ENCODE measurements around the gene PTPRJ.
"Not testable (repeated sequence)": the region's sequence is repeated elsewhere in the genome, so short reads cannot be mapped to it uniquely, and the experiment has no call there.

PTPRJ gene

DNA sequence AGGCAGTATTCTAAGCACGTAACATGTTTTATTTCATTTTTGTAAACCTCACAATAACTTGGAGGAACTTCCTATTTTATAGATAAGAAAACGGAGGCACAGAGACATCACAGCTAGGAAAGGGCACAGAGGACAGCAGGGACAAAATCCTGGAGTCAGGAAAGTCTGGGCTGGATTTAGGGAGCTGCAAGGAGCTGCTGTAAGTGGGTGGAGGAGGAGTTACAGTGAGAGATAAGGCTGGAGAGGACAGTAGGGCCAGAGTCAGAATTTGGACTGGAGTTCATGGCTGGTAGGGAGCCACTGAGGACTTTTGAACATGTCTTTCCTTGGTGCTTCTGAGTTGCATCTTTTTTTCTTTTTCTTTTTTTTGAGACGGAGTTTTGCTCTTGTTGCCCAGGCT, 32.2 kb upstream of the PTPRJ start:
- WGBS (ENCODE audit: insufficient coverage, insufficient read length), result no CpG with 5 or more reads among the region's 3 CpGs
- Histone ChIP-seq H3K27ac (ENCODE audit: low read length) (no peak overlapping the region), H3K27me3 (ENCODE audit: control insufficient read depth, insufficient read depth, low read length) (no peaks in the 10 kb centered on the region), H3K4me1 (ENCODE audit: control insufficient read depth, insufficient read depth, low read length) (no peaks in the 10 kb centered on the region; the same call in none of the 2 replicates), H3K9me3 (ENCODE audit: control insufficient read depth, insufficient read depth, low read length) (no peaks in the 10 kb centered on the region), H3K36me3 (ENCODE audit: control insufficient read depth, insufficient read depth, low read length) (no peaks in the 10 kb centered on the region), H3K4me3 (ENCODE audit: low read length) (no peak overlapping the region)
- no peak for DNase-seq (ENCODE audit: low read depth, low spot score)

DNA sequence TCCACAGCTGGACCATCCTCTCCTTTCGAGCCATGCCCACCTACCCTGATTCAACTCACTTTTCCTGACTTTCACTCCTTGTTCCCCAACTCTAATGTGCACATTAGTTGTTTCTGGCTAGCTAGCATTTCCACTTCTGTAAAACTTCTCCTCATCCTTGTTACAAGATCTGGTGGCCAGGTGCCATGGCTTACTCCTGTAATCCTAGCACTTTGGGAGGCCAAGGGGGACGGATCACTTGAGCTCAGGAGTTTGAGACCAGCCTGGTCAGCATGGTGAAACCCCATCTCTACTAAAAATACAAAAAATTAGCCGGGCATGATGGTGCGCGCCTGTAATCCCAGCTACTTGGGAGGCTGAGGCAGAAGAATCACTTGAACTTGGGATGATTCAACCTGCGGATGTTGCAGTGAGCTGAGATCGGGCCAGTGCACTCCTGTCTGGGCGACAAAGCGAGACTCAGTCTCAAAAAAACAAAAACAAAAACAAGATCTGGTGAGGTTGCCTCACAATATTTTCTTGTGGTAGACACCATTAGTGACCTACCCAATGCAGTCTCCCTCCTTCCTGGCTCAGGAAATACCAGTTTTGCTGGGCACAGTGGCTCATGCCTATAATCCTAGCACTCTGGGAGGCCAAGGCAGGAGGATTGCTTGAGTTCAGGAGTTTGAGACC, 31.2 kb upstream of the PTPRJ start:
- not testable (repeated sequence) for H3K4me1 ChIP-seq (ENCODE audit: control insufficient read depth, insufficient read depth, low read length); H3K27me3 ChIP-seq (ENCODE audit: control insufficient read depth, insufficient read depth, low read length); H3K9me3 ChIP-seq (ENCODE audit: control insufficient read depth, insufficient read depth, low read length); H3K36me3 ChIP-seq (ENCODE audit: control insufficient read depth, insufficient read depth, low read length); H3K4me3 ChIP-seq (ENCODE audit: low read length); DNase-seq (ENCODE audit: low read depth, low spot score); H3K27ac ChIP-seq (ENCODE audit: low read length)
- no CpG with 5 or more reads among the region's 9 CpGs for WGBS (ENCODE audit: insufficient coverage, insufficient read length)

DNA sequence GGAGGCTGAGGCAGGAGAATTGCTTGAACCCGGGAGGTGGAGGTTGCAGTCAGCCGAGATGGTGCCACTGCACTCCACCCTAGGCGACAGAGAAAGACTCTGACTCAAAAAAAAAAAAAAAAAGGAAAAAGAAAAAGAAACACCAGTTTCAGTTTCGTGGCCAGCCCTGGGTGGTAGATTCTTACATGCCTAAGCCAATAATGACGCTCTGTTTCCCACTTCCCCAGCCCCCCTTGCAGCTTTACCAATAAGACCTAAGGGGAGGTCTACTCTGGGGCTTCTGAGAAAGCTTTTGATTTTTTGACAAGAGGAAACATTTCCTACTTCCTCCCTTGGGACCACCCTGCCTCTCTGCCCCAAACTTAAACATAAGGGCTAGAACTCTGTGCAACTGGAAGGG, 30.0 kb upstream of the PTPRJ start:
- no peak for DNase-seq (ENCODE audit: low read depth, low spot score)
- Histone ChIP-seq H3K4me3 (ENCODE audit: low read length) (no peak overlapping the region), H3K27ac (ENCODE audit: low read length) (no peak overlapping the region), H3K27me3 (ENCODE audit: control insufficient read depth, insufficient read depth, low read length) (no peaks in the 10 kb centered on the region), H3K36me3 (ENCODE audit: control insufficient read depth, insufficient read depth, low read length) (no peaks in the 10 kb centered on the region), H3K4me1 (ENCODE audit: control insufficient read depth, insufficient read depth, low read length) (no peaks in the 10 kb centered on the region), H3K9me3 (ENCODE audit: control insufficient read depth, insufficient read depth, low read length) (no peaks in the 10 kb centered on the region)
- no CpG with 5 or more reads among the region's 5 CpGs for WGBS (ENCODE audit: insufficient coverage, insufficient read length)

DNA sequence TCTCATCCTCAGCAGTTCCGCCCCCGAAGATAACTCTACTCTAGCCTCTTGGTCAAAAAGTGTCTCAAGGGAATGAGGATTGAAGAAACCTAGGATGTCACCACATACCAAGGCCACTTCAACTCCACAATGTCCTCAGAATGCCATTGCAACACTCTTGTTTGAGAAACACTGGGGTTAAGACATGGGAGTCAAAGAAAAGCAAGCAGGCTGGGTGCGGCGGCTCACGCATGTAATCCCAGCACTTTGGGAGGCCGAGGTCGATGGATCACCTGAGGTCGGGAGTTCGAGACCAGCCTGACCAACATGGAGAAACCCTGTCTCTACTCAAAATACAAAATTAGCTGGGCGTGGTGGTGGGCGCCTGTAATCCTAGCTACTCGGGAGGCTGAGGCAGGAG, 28.9 kb upstream of the PTPRJ start:
- not testable (repeated sequence) for H3K36me3 ChIP-seq (ENCODE audit: control insufficient read depth, insufficient read depth, low read length); DNase-seq (ENCODE audit: low read depth, low spot score); H3K4me1 ChIP-seq (ENCODE audit: control insufficient read depth, insufficient read depth, low read length); H3K27me3 ChIP-seq (ENCODE audit: control insufficient read depth, insufficient read depth, low read length); H3K4me3 ChIP-seq (ENCODE audit: low read length); H3K9me3 ChIP-seq (ENCODE audit: control insufficient read depth, insufficient read depth, low read length); H3K27ac ChIP-seq (ENCODE audit: low read length)
- WGBS (ENCODE audit: insufficient coverage, insufficient read length), result no CpG with 5 or more reads among the region's 12 CpGs

DNA sequence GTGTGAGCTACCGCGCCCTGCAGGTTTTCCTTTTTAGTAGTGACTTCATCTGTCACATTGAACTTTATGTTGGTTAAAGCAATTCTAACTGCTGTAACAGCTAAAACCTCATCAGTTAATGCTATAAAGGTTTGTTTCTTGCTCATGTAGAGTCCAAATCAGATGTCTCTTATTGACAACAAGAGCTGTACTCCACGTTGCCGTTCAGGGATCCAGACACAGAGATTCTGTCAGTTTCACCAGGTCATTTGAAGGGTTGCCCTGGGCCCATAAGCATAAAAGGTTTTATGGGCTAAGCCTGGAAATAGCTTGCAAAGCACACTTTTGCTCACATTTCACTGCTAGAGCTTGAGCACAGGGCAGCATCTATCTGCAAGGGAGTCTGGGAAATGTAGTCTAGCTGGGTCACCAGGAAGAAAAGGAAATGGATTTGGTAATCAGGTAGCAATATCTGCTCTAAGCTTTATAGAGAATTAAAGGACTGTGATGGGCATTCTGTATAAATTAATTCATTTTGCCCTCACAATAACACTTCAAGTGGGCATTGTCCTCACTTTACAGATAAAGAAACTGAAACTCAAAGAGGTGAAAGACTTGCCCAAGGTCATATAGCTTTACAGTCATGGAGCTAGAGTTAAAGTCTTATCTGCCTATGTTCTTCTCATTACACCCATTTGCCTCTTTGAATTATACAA, 25.2 kb upstream of the PTPRJ start:
- DNase-seq (ENCODE audit: low read depth, low spot score), result no peak
- no peak overlapping the region for H3K27ac ChIP-seq (ENCODE audit: low read length)
- no peaks in the 10 kb centered on the region for H3K36me3 ChIP-seq (ENCODE audit: control insufficient read depth, insufficient read depth, low read length)
- H3K27me3 ChIP-seq (ENCODE audit: control insufficient read depth, insufficient read depth, low read length), result no peaks in the 10 kb centered on the region
- WGBS (ENCODE audit: insufficient coverage, insufficient read length), result no CpG with 5 or more reads among the region's 4 CpGs
- no peak overlapping the region for H3K4me3 ChIP-seq (ENCODE audit: low read length)
- no peaks in the 10 kb centered on the region for H3K9me3 ChIP-seq (ENCODE audit: control insufficient read depth, insufficient read depth, low read length)
- no peaks in the 10 kb centered on the region for H3K4me1 ChIP-seq (ENCODE audit: control insufficient read depth, insufficient read depth, low read length)

DNA sequence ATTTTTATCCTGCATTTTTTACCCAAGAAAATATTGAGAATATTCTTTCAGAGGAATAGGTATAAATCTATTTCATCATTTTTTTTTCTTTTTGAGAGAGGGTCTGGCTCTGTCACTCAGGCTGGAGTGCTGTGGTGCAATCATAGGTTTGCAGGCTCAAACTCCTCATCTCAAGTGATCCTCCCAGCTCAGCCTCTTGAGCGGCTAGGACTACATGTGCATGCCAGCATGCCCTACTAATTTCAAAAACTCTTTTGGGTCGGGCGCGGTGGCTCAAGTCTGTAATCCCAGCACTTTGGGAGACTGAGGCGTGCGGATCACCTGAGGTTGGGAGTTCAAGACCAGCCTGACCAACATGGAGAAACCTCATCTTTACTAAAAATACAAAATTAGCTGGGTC, 20.3 kb upstream of the PTPRJ start:
- H3K27ac ChIP-seq (ENCODE audit: low read length), result no peak overlapping the region
- H3K4me3 ChIP-seq (ENCODE audit: low read length), result no peak overlapping the region
- no peaks in the 10 kb centered on the region for H3K36me3 ChIP-seq (ENCODE audit: control insufficient read depth, insufficient read depth, low read length)
- DNase-seq (ENCODE audit: low read depth, low spot score), result no peak
- H3K4me1 ChIP-seq (ENCODE audit: control insufficient read depth, insufficient read depth, low read length), result no peaks in the 10 kb centered on the region
- no CpG with 5 or more reads among the region's 6 CpGs for WGBS (ENCODE audit: insufficient coverage, insufficient read length)
- no peaks in the 10 kb centered on the region; the same call in 1 of the 2 replicates for H3K9me3 ChIP-seq (ENCODE audit: control insufficient read depth, insufficient read depth, low read length)
- no peaks in the 10 kb centered on the region for H3K27me3 ChIP-seq (ENCODE audit: control insufficient read depth, insufficient read depth, low read length)

DNA sequence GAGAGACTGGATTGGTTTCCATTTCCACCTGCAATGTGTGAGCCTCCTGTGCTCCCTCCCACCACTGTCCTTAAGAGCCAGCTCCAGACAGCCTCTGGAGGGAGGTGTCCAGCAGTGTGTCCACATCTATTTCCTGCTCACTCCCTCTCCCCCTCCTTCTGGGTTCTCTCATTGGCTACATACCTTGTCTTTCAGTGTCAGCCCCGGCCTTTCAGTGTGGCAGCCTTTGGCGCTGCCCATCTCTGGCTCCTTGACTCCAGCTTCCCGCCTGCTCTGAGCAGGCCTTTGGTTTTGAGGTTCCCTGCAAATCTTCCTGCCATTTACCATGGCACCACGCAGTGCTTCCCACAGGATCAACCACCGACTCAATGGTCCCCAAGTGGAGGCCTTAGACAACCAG, 19.0 kb upstream of the PTPRJ start:
- Histone ChIP-seq H3K4me1 (ENCODE audit: control insufficient read depth, insufficient read depth, low read length) (no peaks in the 10 kb centered on the region), H3K36me3 (ENCODE audit: control insufficient read depth, insufficient read depth, low read length) (no peaks in the 10 kb centered on the region), H3K4me3 (ENCODE audit: low read length) (no peak overlapping the region), H3K9me3 (ENCODE audit: control insufficient read depth, insufficient read depth, low read length) (no peaks in the 10 kb centered on the region; the same call in 1 of the 2 replicates), H3K27ac (ENCODE audit: low read length) (no peak overlapping the region), H3K27me3 (ENCODE audit: control insufficient read depth, insufficient read depth, low read length) (no peaks in the 10 kb centered on the region)
- no peak for DNase-seq (ENCODE audit: low read depth, low spot score)
- WGBS (ENCODE audit: insufficient coverage, insufficient read length), result no CpG with 5 or more reads among the region's 5 CpGs

DNA sequence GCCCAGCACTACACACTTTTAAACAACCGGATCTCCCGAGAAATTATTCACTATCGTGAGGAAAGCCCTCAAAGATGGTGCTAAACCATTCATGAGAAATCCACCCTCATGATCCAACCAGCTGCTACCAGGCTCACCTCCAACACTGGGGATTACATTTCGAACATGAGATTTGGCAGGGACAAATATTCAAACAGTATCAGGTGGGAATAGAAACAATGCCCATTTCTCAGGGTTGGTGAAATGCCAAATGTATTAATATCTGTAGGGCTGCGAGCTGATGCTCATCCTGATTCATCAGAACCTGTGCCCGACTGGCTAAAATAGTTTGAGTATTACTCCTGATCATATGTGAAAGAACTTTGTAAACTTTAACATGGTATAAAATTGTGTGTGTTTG, 15.8 kb upstream of the PTPRJ start:
- Histone ChIP-seq H3K4me1 (ENCODE audit: control insufficient read depth, insufficient read depth, low read length) (no peaks in the 10 kb centered on the region), H3K27me3 (ENCODE audit: control insufficient read depth, insufficient read depth, low read length) (no peaks in the 10 kb centered on the region), H3K4me3 (ENCODE audit: low read length) (no peak overlapping the region), H3K9me3 (ENCODE audit: control insufficient read depth, insufficient read depth, low read length) (no peaks in the 10 kb centered on the region; the same call in 1 of the 2 replicates), H3K36me3 (ENCODE audit: control insufficient read depth, insufficient read depth, low read length) (no peaks in the 10 kb centered on the region), H3K27ac (ENCODE audit: low read length) (no peak overlapping the region)
- WGBS (ENCODE audit: insufficient coverage, insufficient read length), result no CpG with 5 or more reads among the region's 6 CpGs
- DNase-seq (ENCODE audit: low read depth, low spot score), result no peak

DNA sequence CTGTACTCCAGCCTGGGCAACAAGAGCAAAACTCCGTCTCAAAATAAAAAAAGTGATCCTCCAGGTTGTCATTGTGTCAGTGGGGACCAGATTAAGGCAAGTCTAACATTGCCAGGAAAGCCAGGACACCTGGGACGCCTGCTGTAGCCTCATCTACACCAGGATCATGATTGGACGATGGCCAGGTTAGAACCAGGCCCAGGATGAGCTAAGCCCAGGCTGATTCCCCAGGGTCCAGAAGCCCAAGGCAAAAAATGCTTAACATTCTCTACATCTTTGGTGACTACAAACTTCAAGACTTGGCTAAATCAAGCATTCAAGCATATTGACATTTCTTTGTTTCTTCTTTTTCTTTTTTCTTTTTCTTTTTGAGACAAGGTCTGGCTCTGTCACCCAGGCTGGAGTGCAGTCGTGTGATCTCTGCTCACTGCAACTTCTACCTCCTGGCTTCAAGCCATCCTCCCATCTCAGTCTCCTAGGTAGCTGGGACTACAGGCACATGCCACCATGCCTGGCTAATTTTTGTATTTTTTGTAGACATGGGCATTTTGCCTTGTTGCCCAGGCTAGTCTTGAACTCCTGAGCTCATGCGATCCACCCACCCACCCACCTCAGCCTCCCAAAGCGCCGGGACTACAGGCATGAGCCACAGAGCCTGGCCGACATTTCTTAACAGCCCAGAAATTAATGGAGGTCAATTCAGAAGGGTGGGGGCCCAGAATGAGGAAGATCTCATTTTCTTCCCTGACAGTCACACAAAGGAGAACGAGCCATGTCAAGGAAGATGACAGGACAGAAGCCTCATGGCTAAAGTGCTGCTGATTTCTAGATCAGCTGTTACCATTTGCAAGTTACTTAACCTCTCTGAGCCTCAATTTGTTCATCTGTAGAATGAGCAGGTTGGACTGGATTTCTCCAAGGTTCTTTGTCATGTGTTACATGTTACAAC, 12.5 kb upstream of the PTPRJ start:
- H3K36me3 ChIP-seq (ENCODE audit: control insufficient read depth, insufficient read depth, low read length), result no peaks in the 10 kb centered on the region
- no peak overlapping the region for H3K27ac ChIP-seq (ENCODE audit: low read length)
- DNase-seq (ENCODE audit: low read depth, low spot score), result no peak
- H3K4me3 ChIP-seq (ENCODE audit: low read length), result no peak overlapping the region
- no CpG with 5 or more reads among the region's 9 CpGs for WGBS (ENCODE audit: insufficient coverage, insufficient read length)
- H3K4me1 ChIP-seq (ENCODE audit: control insufficient read depth, insufficient read depth, low read length), result no peaks in the 10 kb centered on the region
- no peaks in the 10 kb centered on the region for H3K9me3 ChIP-seq (ENCODE audit: control insufficient read depth, insufficient read depth, low read length)
- H3K27me3 ChIP-seq (ENCODE audit: control insufficient read depth, insufficient read depth, low read length), result no peaks in the 10 kb centered on the region

DNA sequence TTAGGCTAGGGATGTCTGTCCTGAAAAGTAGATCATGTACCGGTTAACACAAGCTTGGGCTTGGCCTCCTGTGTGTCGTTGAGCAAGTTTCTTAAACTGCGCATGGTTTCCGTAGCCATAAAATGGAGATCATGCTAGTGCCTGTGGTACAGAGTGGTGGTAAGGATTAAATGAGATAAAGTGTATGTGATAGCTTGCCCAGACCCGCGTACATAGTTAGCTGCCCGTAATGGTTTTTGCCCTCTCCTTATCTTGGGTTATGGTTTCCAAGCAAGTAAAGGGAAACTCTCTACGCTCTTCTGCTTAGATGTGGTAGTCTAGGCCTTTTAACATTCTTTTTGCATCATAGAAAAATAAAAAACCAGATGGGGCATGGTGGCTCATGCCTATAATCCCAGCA, 11.0 kb upstream of the PTPRJ start:
- DNase-seq (ENCODE audit: low read depth, low spot score), result no peak
- Histone ChIP-seq H3K27me3 (ENCODE audit: control insufficient read depth, insufficient read depth, low read length) (no peaks in the 10 kb centered on the region), H3K27ac (ENCODE audit: low read length) (no peak overlapping the region), H3K9me3 (ENCODE audit: control insufficient read depth, insufficient read depth, low read length) (no peaks in the 10 kb centered on the region), H3K4me3 (ENCODE audit: low read length) (no peak overlapping the region), H3K4me1 (ENCODE audit: control insufficient read depth, insufficient read depth, low read length) (peaks cover 2% of the 10 kb centered on the region; the same call in 1 of the 2 replicates), H3K36me3 (ENCODE audit: control insufficient read depth, insufficient read depth, low read length) (no peaks in the 10 kb centered on the region)
- WGBS (ENCODE audit: insufficient coverage, insufficient read length), result no CpG with 5 or more reads among the region's 8 CpGs

Measured in iPS DF 6.9 (cell line).